Common myeloid progenitor, CD34-positive (primary cell): Measurements from ENCODE around the gene OXNAD1.
A peak's percentile ranks its signal among the peaks of the same experiment; 100 is the strongest.
"Not testable (repeated sequence)": the region's sequence is repeated elsewhere in the genome, so short reads cannot be mapped to it uniquely, and the experiment has no call there.

Source experiments
- CTCF ChIA-PET: fragments of 350-600 bp; sonication (Branson Sonifier 250); formaldehyde crosslinking; loops from one replicate; lab custom pipeline; 2021; ENCODE audit warnings: antibody characterized with exemption; lab: Charles Lee
- POLR2A ChIA-PET: fragments of 350-600 bp; sonication (Branson Sonifier 250); formaldehyde crosslinking; loops from one replicate; lab custom pipeline; 2021; ENCODE audit warnings: antibody characterized with exemption; lab: Charles Lee
- DNase-seq, 3 donors: peaks; one replicate each; pipeline versions ENCODE4 v3.0.0 to v3.0.0-alpha.2; 2013
- H3K27ac ChIP-seq, 2 experiments: 1 replicate in 1 of 2; 2 replicates in 1 of 2; pipeline ENCODE4 v1.7.0; 2013; ENCODE audit warnings: inconsistent platforms in 2 of 2, low read length in 2 of 2, mild to moderate bottlenecking in 2 of 2, low read depth in 1 of 2, moderate library complexity in 1 of 2; ENCODE audit not compliant: severe bottlenecking in 2 of 2, insufficient read depth in 1 of 2, poor library complexity in 1 of 2
- H3K27me3 ChIP-seq, 5 experiments: replicated peaks in 2 of 5; 1 replicate in 3 of 5; 2 replicates in 2 of 5; pipeline versions ENCODE4 v1.6.1 to v1.7.0; 2013; ENCODE audit warnings: low read length in 4 of 5, mild to moderate bottlenecking in 2 of 5, moderate library complexity in 2 of 5, inconsistent platforms in 1 of 5; ENCODE audit not compliant: insufficient read depth in 5 of 5, control insufficient read depth in 4 of 5
- H3K36me3 ChIP-seq, 4 experiments: 1 replicate in 2 of 4; 2 replicates in 2 of 4; pipeline versions ENCODE4 v1.6.1 to v1.7.0; 2013; ENCODE audit warnings: low read length in 3 of 4, control low read depth in 1 of 4, mild to moderate bottlenecking in 1 of 4; ENCODE audit not compliant: control insufficient read depth in 4 of 4, insufficient read depth in 4 of 4
- H3K4me1 ChIP-seq, 4 experiments: 1 replicate in 3 of 4; 2 replicates in 1 of 4; pipeline versions ENCODE4 v1.6.1 to v1.7.1; 2013; ENCODE audit warnings: low read length in 3 of 4, mild to moderate bottlenecking in 3 of 4, control low read depth in 1 of 4, inconsistent platforms in 1 of 4, moderate library complexity in 1 of 4; ENCODE audit not compliant: control insufficient read depth in 4 of 4, insufficient read depth in 4 of 4; ENCODE audit errors: control extremely low read depth in 1 of 4
- H3K4me3 ChIP-seq, 7 experiments: 1 replicate in 4 of 7; 2 replicates in 3 of 7; pipeline versions ENCODE4 v1.5.1 to v1.7.0; 2013; ENCODE audit warnings: mild to moderate bottlenecking in 7 of 7, low read length in 6 of 7, moderate library complexity in 6 of 7, inconsistent platforms in 2 of 7, low read depth in 2 of 7, control low read depth in 1 of 7; ENCODE audit not compliant: insufficient read depth in 4 of 7, control insufficient read depth in 1 of 7; ENCODE audit errors: extremely low read depth in 1 of 7
- H3K9me3 ChIP-seq, 5 experiments: 1 replicate in 4 of 5; 2 replicates in 1 of 5; pipeline versions ENCODE4 v1.6.1 to v1.7.1; 2013; ENCODE audit warnings: low read length in 4 of 5, mild to moderate bottlenecking in 2 of 5, inconsistent platforms in 1 of 5, low read depth in 1 of 5, moderate library complexity in 1 of 5; ENCODE audit not compliant: control insufficient read depth in 4 of 5, insufficient read depth in 2 of 5; ENCODE audit errors: control extremely low read depth in 1 of 5
- WGBS: methylation state at CpG from one replicate; pipeline ENCODE4 v1.1.5; 2013; ENCODE audit not compliant: insufficient coverage; 5-methylcytosine and 5-hydroxymethylcytosine counted together

The OXNAD1 gene

GRCh38 chr3:16307832-16308531 lies 43.0 kb downstream of the OXNAD1 start:
- DNase-seq = no peak
- H3K4me1 ChIP-seq = peaks cover 8 to 59% (median 38%) of the 10 kb centered on the region in 4 experiments
- H3K4me3 ChIP-seq = no peak overlapping the region
- H3K27ac ChIP-seq = no peak overlapping the region
- 96% methylated on average over 3 of the region's 5 CpGs for WGBS
- no peaks in the 10 kb centered on the region for H3K9me3 ChIP-seq
- H3K36me3 ChIP-seq = peaks cover 0 to 40% (median 2%) of the 10 kb centered on the region in 4 experiments
- H3K27me3 ChIP-seq = no peaks in the 10 kb centered on the region
- CTCF ChIA-PET = interaction anchor here (1.1 to 2.0 kb wide), 5 partner anchors 11 to 242 kb away, joined by 3 to 7 read pairs (median 4); no protein-coding TSS in a partner anchor
- POLR2A ChIA-PET = interaction anchor here (0.7 kb wide), 1 partner anchor 18 kb away, joined by 3 read pairs; no protein-coding TSS in a partner anchor

- WGBS = no CpG with 5 or more reads among the region's 1 CpG
- ChIA-PET POLR2A (no interaction called here), CTCF (interaction anchor here (1.1 kb wide), 1 partner anchor 11 kb away, joined by 3 read pairs; no protein-coding TSS in a partner anchor)
- Histone ChIP-seq H3K4me1 (peaks cover 8 to 58% (median 41%) of the 10 kb centered on the region in 4 experiments), H3K27ac (no peak overlapping the region), H3K4me3 (no peak overlapping the region), H3K36me3 (peaks cover 0 to 43% (median under 1%) of the 10 kb centered on the region in 4 experiments), H3K9me3 (no peaks in the 10 kb centered on the region), H3K27me3 (no peaks in the 10 kb centered on the region)
- no peak for DNase-seq
These were observed 43.7 kb downstream of the OXNAD1 start for GRCh38 chr3:16308727-16309126.

- H3K4me1 ChIP-seq = peaks cover 10 to 58% (median 48%) of the 10 kb centered on the region in 4 experiments
- ChIA-PET CTCF (no interaction called here), POLR2A (no interaction called here)
- 57% methylated on average over 1 of the region's 2 CpGs for WGBS
- no peak overlapping the region for H3K27ac ChIP-seq
- no peaks in the 10 kb centered on the region for H3K9me3 ChIP-seq
- DNase-seq = peak; percentile 46 to 86 (median 77)
- no peak overlapping the region for H3K4me3 ChIP-seq
- H3K36me3 ChIP-seq = peaks cover 0 to 37% (median under 1%) of the 10 kb centered on the region in 4 experiments
- H3K27me3 ChIP-seq = no peaks in the 10 kb centered on the region
These were observed 44.5 kb downstream of the OXNAD1 start for GRCh38 chr3:16309558-16309957.

- Histone ChIP-seq H3K4me1 (peaks cover 13 to 54% (median 47%) of the 10 kb centered on the region in 4 experiments), H3K36me3 (peaks cover 0 to 30% (median 3%) of the 10 kb centered on the region in 4 experiments)
- WGBS = 100% methylated on average over 3 of the region's 7 CpGs
- DNase-seq, H3K27ac ChIP-seq, H3K27me3 ChIP-seq, H3K9me3 ChIP-seq, H3K4me3 ChIP-seq, POLR2A ChIA-PET: not testable (repeated sequence)
- CTCF ChIA-PET = interaction anchor here (1.3 kb wide), 1 partner anchor 10 kb away, joined by 3 read pairs; no protein-coding TSS in a partner anchor
These were observed 45.5 kb downstream of the OXNAD1 start for GRCh38 chr3:16310486-16310885.

DNA sequence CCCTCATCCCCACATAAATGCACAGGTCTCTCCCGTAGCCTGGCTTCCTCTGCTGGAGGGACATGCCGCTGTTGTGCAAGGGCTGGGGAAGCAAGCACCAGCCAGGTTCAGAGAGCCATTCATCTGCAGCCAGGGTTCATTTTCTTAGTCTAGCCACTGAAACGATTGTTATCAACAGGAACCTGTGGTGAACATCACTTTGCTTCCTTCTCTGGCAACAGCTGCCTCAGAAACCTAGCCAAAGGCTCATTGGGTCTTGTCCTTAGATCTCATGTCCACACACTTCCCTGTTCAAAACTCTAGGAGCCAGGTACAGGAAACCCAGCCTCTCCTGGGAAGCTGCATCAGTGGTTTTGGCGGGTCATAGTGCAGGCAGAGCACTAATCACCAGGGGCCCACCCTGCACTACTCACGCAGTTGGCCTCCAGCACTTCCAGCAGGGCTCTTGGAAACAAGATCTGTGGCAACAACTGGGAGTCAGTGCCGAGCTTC lies 47.0 kb downstream of the OXNAD1 start:
- peak overlapping the region in 2 of 7 experiments; percentile 6 to 22 for H3K4me3 ChIP-seq
- WGBS = 5% methylated on average over 6 of the region's 6 CpGs
- H3K27me3 ChIP-seq = no peaks in the 10 kb centered on the region
- DNase-seq = peak; percentile 67 to 92 (median 86)
- peaks cover 13 to 54% (median 47%) of the 10 kb centered on the region in 4 experiments for H3K4me1 ChIP-seq
- H3K9me3 ChIP-seq = no peaks in the 10 kb centered on the region
- peaks cover 5 to 34% (median 13%) of the 10 kb centered on the region in 4 experiments for H3K36me3 ChIP-seq
- H3K27ac ChIP-seq = peak overlapping the region; percentile 5 to 11
- POLR2A ChIA-PET = no interaction called here
- CTCF ChIA-PET = interaction anchor here (1.2 to 2.6 kb wide), 7 partner anchors 9 to 42 kb away, joined by 3 to 12 read pairs (median 5); no protein-coding TSS in a partner anchor

GRCh38 chr3:16313886-16314645 lies 49.1 kb downstream of the OXNAD1 start:
- WGBS = 55% methylated on average over 5 of the region's 5 CpGs
- Histone ChIP-seq H3K4me3 (peak overlapping the region in 1 of 7 experiments; percentile 5), H3K36me3 (peaks cover 11 to 45% (median 22%) of the 10 kb centered on the region in 4 experiments), H3K27me3 (no peaks in the 10 kb centered on the region), H3K9me3 (no peaks in the 10 kb centered on the region), H3K27ac (no peak overlapping the region), H3K4me1 (peaks cover 13 to 52% (median 46%) of the 10 kb centered on the region in 4 experiments)
- CTCF ChIA-PET = interaction anchor here (0.7 to 2.6 kb wide), 8 partner anchors 10 to 202 kb away, joined by 3 to 18 read pairs (median 7); no protein-coding TSS in a partner anchor
- POLR2A ChIA-PET = interaction anchor here (0.7 kb wide), 1 partner anchor 222 kb away, joined by 3 read pairs; no protein-coding TSS in a partner anchor
- peak in 2 of 3 donors; percentile 76 to 78 for DNase-seq
